ENCODE results near the gene DGCR2. TPM values are rescaled to one million over a fixed set of nuclear protein-coding genes. Genes with fewer than 3 reads are reported as not detected.
"Not testable (repeated sequence)": the region's sequence is repeated elsewhere in the genome, so short reads cannot be mapped to it uniquely, and the experiment has no call there.

DGCR2 gene
- total RNA-seq, 1 experiment from 2014 or later = 18.6 TPM

DNA sequence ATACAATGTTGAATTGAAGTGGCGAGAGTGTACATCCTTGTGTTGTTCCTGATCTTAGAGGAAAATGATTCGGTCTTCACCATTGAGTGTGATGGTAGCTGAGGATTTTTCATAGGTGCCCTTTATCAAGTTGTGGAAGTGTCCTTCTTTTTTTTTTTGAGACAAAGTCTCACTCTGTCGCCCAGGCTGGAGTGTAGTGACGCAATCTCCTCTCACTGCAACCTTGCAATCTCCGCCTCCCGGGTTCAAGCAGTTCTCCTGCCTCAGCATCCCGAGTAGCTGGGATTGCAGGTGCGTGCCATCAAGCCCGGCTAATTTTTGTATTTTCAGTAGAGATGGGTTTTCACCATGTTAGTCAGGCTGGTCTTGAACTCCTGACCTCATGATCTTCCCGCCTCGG is 36.4 kb upstream of the DGCR2 start:
- not testable (repeated sequence) for H3K27ac ChIP-seq (ENCODE audit: low read length); H3K79me2 ChIP-seq (ENCODE audit: low read length); H3K36me3 ChIP-seq (ENCODE audit: insufficient read depth, low read length); DNase-seq; H3K9me3 ChIP-seq (ENCODE audit: low read length); H3K9ac ChIP-seq (ENCODE audit: low read length); H3K27me3 ChIP-seq (ENCODE audit: low read length); H3K4me1 ChIP-seq (ENCODE audit: low read length); H3K4me3 ChIP-seq (ENCODE audit: low read length); H3K9me2 ChIP-seq (replicated peaks; ENCODE audit: insufficient read depth, low read length); H2AFZ ChIP-seq (ENCODE audit: low read length); H3K4me2 ChIP-seq (ENCODE audit: low read depth, low read length, poor library complexity, severe bottlenecking); H4K20me1 ChIP-seq (ENCODE audit: insufficient read depth, low read depth, low read length)

DNA sequence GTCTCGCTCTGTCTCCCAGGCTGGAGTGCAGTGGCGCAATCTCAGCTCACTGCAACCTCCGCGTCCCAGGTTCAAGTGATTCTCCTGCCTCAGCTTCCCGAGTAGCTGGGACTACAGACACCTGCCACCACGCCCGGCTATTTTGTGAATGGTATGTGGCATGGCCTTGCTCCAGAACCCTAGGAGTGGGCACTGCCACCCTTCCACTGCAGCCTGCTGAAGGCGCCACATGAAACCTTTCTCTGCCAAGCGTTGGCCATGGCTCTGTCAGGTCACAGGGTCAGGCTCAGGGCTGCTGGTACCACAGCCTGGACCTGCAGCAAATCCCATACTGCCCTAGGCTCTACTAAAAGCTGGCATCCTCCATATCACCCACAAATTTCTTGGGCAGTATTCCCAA is 33.9 kb upstream of the DGCR2 start:
- H3K4me2 ChIP-seq (ENCODE audit: low read depth, low read length, poor library complexity, severe bottlenecking); H3K9me3 ChIP-seq (ENCODE audit: low read length); H3K36me3 ChIP-seq (ENCODE audit: insufficient read depth, low read length); H3K4me3 ChIP-seq (ENCODE audit: low read length); H3K4me1 ChIP-seq (ENCODE audit: low read length); H3K27ac ChIP-seq (ENCODE audit: low read length); DNase-seq; H2AFZ ChIP-seq (ENCODE audit: low read length); H3K9ac ChIP-seq (ENCODE audit: low read length); H3K79me2 ChIP-seq (ENCODE audit: low read length); H3K27me3 ChIP-seq (ENCODE audit: low read length); H3K9me2 ChIP-seq (replicated peaks; ENCODE audit: insufficient read depth, low read length); H4K20me1 ChIP-seq (ENCODE audit: insufficient read depth, low read depth, low read length): not testable (repeated sequence)

DNA sequence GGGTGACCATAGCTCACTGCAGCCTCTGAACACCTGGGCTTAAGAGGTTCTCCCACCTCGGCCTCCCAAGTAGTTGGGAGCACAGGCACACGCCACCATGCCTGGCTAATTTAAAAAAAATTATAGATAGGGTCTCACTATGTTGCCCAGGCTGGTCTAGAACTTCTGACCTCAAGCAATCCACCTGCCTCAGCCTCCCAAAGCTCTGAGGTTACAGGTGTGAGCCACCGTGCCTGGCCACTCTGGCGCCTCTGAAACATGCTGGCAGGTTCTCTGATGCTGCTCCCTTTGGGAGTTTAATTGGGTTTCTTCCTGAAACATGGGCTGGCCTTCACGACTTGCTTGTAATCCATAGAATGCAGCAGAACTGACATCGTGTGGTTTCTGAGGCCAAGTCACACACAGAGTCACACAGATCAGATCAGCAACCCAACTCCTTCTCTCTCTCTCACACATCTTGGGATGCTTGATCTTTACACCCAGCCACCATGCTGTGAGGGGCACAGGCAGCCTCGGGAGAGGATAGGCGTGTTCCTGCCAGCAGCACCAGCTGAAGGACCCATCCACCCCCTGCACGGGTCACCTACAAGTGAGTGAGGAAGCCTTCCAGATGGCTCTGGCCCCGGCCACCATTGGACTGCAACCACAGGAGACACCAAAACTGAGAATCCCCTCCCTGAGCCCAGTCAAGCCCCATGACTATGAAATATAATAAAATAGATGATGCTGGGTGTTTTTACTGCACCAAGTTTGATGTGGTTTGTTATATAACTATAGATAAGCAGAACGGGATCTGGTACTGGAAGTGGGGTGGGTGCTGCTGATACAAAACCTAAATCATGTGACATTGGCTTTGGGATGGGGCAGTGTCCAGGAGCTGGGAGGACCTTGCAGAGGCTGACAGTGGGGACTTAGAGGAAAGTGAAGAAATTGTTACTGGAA is 31.0 kb upstream of the DGCR2 start:
- Histone ChIP-seq H3K9me3 (ENCODE audit: low read length) (no peaks in the 10 kb centered on the region), H3K36me3 (ENCODE audit: insufficient read depth, low read length) (no peaks in the 10 kb centered on the region), H3K9ac (ENCODE audit: low read length) (no peak overlapping the region), H3K79me2 (ENCODE audit: low read length) (no peaks in the 10 kb centered on the region), H2AFZ (ENCODE audit: low read length) (no peak overlapping the region), H3K4me2 (ENCODE audit: low read depth, low read length, poor library complexity, severe bottlenecking) (no peak overlapping the region), H3K4me1 (ENCODE audit: low read length) (no peaks in the 10 kb centered on the region), H3K4me3 (ENCODE audit: low read length) (no peak overlapping the region), H4K20me1 (ENCODE audit: insufficient read depth, low read depth, low read length) (no peaks in the 10 kb centered on the region), H3K27me3 (ENCODE audit: low read length) (no peaks in the 10 kb centered on the region), H3K27ac (ENCODE audit: low read length) (no peak overlapping the region), H3K9me2 (replicated peaks; ENCODE audit: insufficient read depth, low read length) (no peaks in the 10 kb centered on the region)
- no peak for DNase-seq

DNA sequence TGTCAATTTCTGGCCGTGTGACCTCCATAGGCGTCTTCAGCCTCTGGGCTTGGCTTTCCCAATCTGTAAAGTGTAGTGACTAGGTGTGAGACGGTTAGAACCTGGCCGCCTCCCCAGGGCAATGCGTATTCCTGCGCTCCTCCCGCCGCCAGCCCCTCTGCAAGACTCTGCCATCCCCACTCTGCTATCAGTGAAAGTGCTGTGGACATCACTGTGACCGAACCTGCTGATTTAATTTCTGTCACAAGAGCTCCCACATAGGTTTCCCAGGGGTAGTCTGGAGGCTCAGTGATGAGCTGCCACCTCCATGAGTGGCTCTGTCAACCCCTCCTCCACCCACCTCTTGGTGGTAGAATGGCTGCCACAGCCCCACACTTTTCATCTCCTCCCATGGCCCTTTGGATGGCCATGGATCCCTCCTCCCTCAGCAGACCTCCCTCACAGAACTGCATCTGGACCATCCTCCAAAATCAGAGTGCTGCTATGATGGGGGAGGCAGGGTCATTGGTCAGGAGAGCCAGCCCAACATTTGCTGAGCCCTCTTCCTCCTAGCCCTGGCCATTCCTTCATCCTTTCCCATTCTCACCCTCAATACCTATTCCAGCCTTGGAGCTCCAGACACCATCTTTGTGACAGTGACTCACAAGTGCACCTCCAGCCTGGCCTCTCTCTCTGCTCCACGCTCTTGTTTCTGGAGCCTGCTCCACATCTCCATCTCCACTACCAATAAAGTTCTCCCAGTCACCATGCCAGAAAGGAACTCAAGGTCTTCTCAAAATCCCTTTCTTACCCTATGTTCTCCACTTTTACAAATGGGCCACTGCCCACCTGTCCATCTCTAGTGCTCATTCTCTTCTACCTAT is 29.3 kb upstream of the DGCR2 start:
- no peak for DNase-seq
- Histone ChIP-seq H3K79me2 (ENCODE audit: low read length) (no peaks in the 10 kb centered on the region), H4K20me1 (ENCODE audit: insufficient read depth, low read depth, low read length) (no peaks in the 10 kb centered on the region), H2AFZ (ENCODE audit: low read length) (no peak overlapping the region), H3K9me3 (ENCODE audit: low read length) (no peaks in the 10 kb centered on the region), H3K4me1 (ENCODE audit: low read length) (no peaks in the 10 kb centered on the region), H3K27me3 (ENCODE audit: low read length) (no peaks in the 10 kb centered on the region), H3K4me3 (ENCODE audit: low read length) (no peak overlapping the region), H3K9me2 (replicated peaks; ENCODE audit: insufficient read depth, low read length) (no peaks in the 10 kb centered on the region), H3K36me3 (ENCODE audit: insufficient read depth, low read length) (no peaks in the 10 kb centered on the region), H3K27ac (ENCODE audit: low read length) (no peak overlapping the region), H3K4me2 (ENCODE audit: low read depth, low read length, poor library complexity, severe bottlenecking) (no peak overlapping the region), H3K9ac (ENCODE audit: low read length) (no peak overlapping the region)

DNA sequence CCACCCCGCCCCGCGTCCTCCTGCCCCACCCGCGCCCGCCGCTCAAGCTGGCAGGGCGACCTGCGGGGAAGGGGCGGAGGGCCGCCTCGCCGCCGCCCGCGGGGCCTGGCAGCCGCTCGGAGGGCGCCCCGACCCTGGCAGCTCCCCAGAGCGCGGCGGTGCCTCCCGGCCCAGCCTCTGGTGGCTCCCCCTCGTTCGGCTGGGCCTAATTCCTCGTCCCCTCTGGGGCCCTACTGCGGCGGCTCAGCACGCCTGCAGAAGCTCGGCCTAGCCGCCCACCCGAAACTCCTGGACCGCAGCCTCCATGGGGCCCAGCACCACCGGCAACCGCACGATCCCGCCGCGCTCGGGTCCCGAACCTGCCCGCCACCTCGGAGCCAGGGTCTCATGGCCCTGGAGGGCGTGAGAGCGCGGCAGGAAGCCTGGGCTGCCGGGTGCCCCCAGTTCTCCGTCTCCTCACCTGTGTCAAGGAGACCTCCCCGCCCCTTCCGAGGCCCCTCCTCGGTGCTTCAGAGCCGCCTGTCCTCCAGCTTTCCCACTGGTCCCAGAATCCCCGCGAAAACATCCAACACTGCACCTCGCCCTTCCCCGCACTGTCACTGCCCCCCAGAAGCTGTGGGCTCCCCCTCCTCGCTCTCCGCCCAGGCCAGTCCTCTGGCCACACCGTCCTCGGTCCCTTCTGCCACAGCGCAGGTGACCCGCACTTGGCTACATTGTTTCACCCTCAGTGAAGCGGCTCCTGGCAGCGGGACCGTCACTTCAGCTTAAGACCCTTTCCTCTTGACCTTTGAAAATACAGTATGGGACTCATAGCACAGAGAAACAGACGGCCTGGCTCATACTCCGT is 28.5 kb upstream of the DGCR2 start:
- Histone ChIP-seq H3K9me2 (replicated peaks; ENCODE audit: insufficient read depth, low read length) (no peaks in the 10 kb centered on the region), H4K20me1 (ENCODE audit: insufficient read depth, low read depth, low read length) (no peaks in the 10 kb centered on the region), H3K27me3 (ENCODE audit: low read length) (no peaks in the 10 kb centered on the region), H3K36me3 (ENCODE audit: insufficient read depth, low read length) (no peaks in the 10 kb centered on the region), H3K4me2 (ENCODE audit: low read depth, low read length, poor library complexity, severe bottlenecking) (no peak overlapping the region), H3K4me1 (ENCODE audit: low read length) (peaks cover 4% of the 10 kb centered on the region; the same call in 1 of the 2 replicates), H2AFZ (ENCODE audit: low read length) (no peak overlapping the region), H3K79me2 (ENCODE audit: low read length) (no peaks in the 10 kb centered on the region), H3K9me3 (ENCODE audit: low read length) (no peaks in the 10 kb centered on the region), H3K4me3 (ENCODE audit: low read length) (no peak overlapping the region), H3K27ac (ENCODE audit: low read length) (no peak overlapping the region), H3K9ac (ENCODE audit: low read length) (no peak overlapping the region)
- no peak for DNase-seq

DNA sequence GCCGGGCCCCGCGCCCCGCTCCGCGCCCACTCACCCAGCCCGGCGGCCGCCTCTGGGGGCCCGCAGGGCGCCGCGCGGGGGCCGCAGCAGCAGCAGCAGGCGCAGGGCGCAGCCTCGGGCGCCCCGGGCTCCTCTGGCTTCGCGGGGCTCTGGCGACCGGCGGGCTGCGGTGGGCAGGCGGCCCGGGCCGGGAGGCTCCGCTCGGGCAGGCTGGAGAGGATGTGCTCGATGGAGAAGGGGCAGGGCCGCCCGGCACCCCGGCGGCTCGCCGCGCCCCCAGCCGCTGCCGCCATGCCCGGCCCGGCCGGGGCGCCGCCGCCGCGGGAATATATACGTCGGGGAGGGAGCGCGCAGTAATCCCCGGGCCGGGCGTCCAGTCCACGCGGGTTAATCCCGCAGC is 27.8 kb upstream of the DGCR2 start, which contains the start of gene GSC2:
TSS of gene GSC2 (minus strand) at position 302 of the 400 bp plus-strand sequence. CDS start at position 293, 9 bp downstream.
- Histone ChIP-seq H3K4me1 (ENCODE audit: low read length) (peaks cover 4% of the 10 kb centered on the region; the same call in 1 of the 2 replicates), H4K20me1 (ENCODE audit: insufficient read depth, low read depth, low read length) (no peaks in the 10 kb centered on the region), H2AFZ (ENCODE audit: low read length) (no peak within 1 kb of the TSS), H3K9ac (ENCODE audit: low read length) (no peak within 1 kb of the TSS), H3K36me3 (ENCODE audit: insufficient read depth, low read length) (no peaks in the 10 kb centered on the region), H3K4me3 (ENCODE audit: low read length) (no peak within 1 kb of the TSS), H3K9me3 (ENCODE audit: low read length) (no peaks in the 10 kb centered on the region), H3K27ac (ENCODE audit: low read length) (no peak within 1 kb of the TSS), H3K27me3 (ENCODE audit: low read length) (no peaks in the 10 kb centered on the region), H3K79me2 (ENCODE audit: low read length) (no peaks in the 10 kb centered on the region), H3K9me2 (replicated peaks; ENCODE audit: insufficient read depth, low read length) (no peaks in the 10 kb centered on the region), H3K4me2 (ENCODE audit: low read depth, low read length, poor library complexity, severe bottlenecking) (no peak within 1 kb of the TSS)
- DNase-seq = no peak

DNA sequence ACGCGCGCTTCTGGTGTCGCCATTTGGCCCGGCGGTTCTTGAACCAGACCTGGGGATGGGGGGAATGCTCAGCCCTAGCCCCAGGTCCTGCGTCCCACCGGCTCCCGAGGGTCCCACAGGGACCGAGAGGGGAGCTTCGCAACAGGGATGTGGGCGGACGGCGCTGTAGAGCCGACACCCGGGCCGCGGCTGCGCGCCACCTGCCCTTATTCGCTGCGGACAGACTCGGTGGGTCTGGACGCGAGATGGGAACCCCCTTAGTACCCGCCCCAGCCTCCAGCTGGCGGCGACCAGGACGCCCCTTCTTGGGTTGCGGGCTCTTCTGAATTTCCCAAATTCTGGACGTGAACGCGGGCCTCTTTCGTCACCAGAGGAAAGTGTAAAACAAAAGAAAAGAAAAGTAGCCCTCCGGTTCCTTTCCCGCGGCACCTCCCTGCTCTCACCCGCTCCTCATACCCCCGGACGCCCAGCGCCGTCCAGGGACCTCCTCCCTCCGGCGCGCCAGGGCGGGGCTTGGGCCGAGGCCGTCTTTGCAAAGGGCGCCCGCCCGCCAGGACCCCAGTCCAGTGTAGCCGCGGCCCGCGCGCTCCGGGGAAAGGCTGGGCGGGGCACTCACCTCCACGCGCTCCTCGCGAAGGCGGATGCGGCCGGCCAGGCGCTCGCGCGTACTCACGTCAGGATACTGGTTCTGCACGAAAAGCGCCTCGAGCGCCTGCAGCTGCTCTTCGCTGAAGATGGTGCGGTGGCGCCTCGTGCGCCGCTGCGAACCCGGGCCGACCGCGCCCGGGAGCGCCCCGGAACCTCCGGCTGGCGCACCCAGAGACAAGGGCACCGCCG is 27.1 kb upstream of the DGCR2 start:
- Histone ChIP-seq H3K9me3 (ENCODE audit: low read length) (no peaks in the 10 kb centered on the region), H3K4me2 (ENCODE audit: low read depth, low read length, poor library complexity, severe bottlenecking) (no peak overlapping the region), H3K9me2 (replicated peaks; ENCODE audit: insufficient read depth, low read length) (no peaks in the 10 kb centered on the region), H3K4me1 (ENCODE audit: low read length) (peaks cover 7% of the 10 kb centered on the region; the same call in 1 of the 2 replicates), H3K4me3 (ENCODE audit: low read length) (no peak overlapping the region), H3K36me3 (ENCODE audit: insufficient read depth, low read length) (no peaks in the 10 kb centered on the region), H3K27me3 (ENCODE audit: low read length) (no peaks in the 10 kb centered on the region), H4K20me1 (ENCODE audit: insufficient read depth, low read depth, low read length) (no peaks in the 10 kb centered on the region), H3K79me2 (ENCODE audit: low read length) (peaks cover 2% of the 10 kb centered on the region), H2AFZ (ENCODE audit: low read length) (no peak overlapping the region), H3K27ac (ENCODE audit: low read length) (no peak overlapping the region), H3K9ac (ENCODE audit: low read length) (no peak overlapping the region)
- no peak for DNase-seq

Measured in Karpas-422 (cell line).